ENCODE measurements around the gene NDC80.
"Not testable (repeated sequence)": the region's sequence is repeated elsewhere in the genome, so short reads cannot be mapped to it uniquely, and the experiment has no call there.

Gene NDC80

DNA sequence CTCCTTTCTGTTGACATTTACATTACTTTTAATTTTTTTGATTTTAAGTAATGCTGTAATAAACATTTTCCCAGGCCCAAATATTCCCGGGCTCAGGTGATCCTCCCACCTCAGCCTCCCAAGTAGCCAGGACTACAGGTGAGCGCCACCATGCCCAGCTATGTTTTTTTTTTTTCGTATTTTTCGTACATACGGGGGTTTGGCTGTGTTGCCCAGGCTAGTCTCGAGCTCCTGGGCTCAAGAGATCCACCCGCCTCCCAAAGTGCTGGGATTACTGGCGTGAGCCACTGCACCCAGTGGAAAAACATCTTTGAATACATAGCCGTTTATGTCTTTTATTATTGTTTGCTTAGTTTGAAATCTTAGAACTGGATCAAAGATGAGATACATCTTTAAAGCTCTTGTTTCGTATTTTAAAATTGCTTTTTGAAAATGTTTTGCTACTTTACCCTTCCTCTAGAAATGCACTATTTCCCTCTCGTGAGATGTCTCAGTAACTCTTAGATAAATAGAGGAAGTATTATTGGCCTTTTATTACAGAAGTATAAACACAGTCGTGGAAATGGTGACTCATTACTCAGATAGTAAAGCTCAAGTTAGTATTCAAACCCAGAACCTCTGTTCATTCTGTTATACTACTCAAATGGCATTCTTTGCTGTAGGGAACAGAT lies 86.6 kb downstream of the NDC80 start:
- no peak for TF ChIP-seq CTCF (IDR thresholded peaks at IDR 0.05; ENCODE audit: borderline replicate concordance, control extremely low read depth, extremely low read depth, insufficient read depth, missing control alignments)
- DNase-seq (ENCODE audit: low spot score), result peak; percentile 43
- in situ Hi-C loops (cut with MboI; ENCODE audit: low sequenced_read_pairs, unreplicated experiment), result loop anchor here (25.0 kb wide), 1 partner anchor 1846 kb away; the partner anchor contains the start of gene YES1

DNA sequence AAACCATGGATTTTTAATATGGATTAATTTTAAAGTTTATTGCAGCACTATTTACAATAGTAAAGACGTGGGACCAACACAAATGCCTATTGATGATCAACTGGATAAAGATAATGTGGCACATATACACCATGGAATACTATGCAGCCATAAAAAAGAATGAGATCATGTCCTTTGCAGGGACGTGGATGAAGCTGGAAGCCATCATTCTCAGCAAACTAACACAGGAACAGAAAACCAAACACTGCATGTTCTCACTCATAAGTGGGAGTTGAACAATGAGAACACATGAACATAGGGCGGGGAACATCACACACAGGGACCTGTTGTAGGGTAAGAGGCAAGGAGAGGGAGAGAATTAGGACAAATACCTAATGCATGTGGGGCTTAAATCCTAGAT lies 89.5 kb downstream of the NDC80 start:
- in situ Hi-C loops (cut with MboI; ENCODE audit: low sequenced_read_pairs, unreplicated experiment), result loop anchor here (25.0 kb wide), 1 partner anchor 1849 kb away; the partner anchor contains the start of gene YES1

GRCh38 chr18:2662288-2662687 lies 90.9 kb downstream of the NDC80 start:
- in situ Hi-C loops (cut with MboI; ENCODE audit: low sequenced_read_pairs, unreplicated experiment), result loop anchor here (25.0 kb wide), 1 partner anchor 1850 kb away; the partner anchor contains the start of gene YES1
- DNase-seq (ENCODE audit: low spot score), result not testable (repeated sequence)

More for the DNA sequence above, 89.5 kb downstream of the NDC80 start:
- not testable (repeated sequence) for DNase-seq (ENCODE audit: low spot score)

- in situ Hi-C loops (cut with MboI; ENCODE audit: low sequenced_read_pairs, unreplicated experiment), result loop anchor here (25.0 kb wide), 1 partner anchor 1851 kb away; the partner anchor contains the start of gene YES1
- DNase-seq (ENCODE audit: low spot score), result no peak
- TF ChIP-seq CTCF (IDR thresholded peaks at IDR 0.05; ENCODE audit: borderline replicate concordance, control extremely low read depth, extremely low read depth, insufficient read depth, missing control alignments), result no peak
Observed at GRCh38 chr18:2662990-2663389, 91.6 kb downstream of the NDC80 start.

Data from GM13976 (cell line).